Smooth muscle cell of the brain vasculature (primary cell): ENCODE data around the gene MEOX1.
"Not testable (repeated sequence)": the region's sequence is repeated elsewhere in the genome, so short reads cannot be mapped to it uniquely, and the experiment has no call there.

Experiments
- DNase-seq: peaks from one replicate; pipeline ENCODE4 v3.0.0-alpha.2; 2012; ENCODE audit warnings: low read depth, low spot score

The MEOX1 gene

GRCh38 chr17:43618276-43618675, 43.4 kb downstream of the MEOX1 start:
- no peak for DNase-seq

DNA sequence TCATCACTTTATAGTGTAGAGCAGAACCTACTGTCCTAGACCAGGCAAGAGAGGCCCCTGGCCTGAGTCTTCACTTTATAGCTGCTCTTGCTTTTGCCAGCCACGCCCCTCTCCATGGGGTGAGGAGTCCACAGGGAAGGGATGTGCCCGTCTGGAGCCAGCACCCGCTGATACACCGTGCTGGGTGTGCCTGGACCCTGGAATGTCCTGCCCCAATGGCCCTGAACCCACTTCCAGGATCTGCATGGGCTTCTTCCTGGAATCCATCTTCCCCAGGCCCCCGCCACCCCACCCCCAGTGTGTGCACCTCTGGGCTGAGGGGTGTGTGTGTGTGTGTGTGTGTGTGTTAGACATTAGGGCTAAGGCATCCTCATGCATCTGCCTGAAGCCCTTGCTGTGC, 44.9 kb downstream of the MEOX1 start:
- DNase-seq = no peak

DNA sequence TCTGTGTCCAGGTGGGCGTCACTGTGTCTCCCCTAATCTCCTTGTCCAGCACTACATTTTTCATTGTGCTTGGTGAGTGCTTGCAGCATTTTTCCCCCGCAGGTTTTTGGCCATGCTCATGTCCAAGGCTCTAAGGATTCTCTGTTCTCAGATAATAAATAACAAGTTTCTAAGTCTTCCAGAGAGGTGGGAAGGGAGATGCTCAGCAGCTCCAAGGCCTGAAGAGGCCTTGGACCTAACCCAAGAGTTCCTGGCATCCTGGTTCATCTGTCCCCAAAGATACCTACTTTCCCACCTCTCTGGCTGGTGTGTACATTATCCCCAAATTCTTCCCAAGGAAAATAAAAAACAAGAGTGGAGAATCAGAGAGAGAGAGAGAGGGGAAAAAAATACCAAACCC, 45.3 kb downstream of the MEOX1 start:
- DNase-seq = no peak

- DNase-seq = no peak
Measured at GRCh38 chr17:43616029-43616351, 45.7 kb downstream of the MEOX1 start.

DNA sequence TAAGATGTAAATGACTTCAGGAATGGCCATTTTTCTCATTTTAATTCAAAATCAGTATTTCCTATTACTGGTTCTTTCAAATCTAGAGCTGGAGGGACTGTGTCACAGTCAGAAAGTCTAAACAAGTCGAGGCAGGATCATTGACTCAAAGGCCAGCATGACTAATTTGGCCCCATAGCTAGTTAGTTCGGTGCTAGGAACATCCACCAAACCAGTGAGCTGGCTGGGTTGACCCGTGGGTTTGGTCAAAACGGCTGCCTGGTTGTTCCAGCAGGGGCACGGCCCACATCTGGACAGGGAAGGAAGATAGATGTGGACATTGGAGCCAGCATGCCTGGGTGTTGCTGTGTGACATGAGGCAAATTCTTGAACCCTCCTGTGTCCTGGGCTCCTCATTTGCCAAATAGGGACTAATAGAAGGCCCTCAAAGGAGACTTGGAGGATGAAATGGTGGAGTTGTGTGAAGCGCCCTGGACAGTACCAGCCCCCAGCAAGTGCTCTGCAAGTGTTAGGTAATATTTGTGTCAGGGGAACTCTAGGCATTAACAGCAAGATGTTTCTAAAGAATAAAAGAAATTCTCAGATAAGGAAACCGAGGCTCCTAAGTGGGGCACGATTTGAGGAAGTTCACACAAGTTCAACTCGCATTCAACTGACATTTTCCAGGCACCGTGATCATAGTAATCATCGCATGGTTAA, 46.2 kb downstream of the MEOX1 start:
- no peak for DNase-seq

DNA sequence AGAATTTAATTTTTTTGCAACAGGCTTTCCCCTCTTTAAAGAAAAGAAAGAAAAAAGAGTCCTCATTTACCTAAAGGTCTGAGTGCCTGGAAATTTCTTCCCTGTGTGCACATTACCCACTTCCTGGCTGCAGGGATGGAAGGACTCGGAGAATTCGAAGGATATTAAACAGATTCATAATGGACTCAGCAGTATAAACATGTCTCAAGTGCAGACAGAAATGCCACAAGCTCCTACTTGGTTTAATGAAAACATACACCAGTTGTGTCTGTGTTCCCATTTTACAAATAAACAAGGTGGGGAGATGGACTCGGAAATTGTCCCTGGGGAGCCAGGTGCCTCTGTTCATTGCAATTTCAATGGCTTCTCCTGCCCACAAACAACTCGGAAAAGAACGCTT, 47.2 kb downstream of the MEOX1 start:
- no peak for DNase-seq

- no peak for DNase-seq
Measured at GRCh38 chr17:43613917-43614316, 47.8 kb downstream of the MEOX1 start.

DNA sequence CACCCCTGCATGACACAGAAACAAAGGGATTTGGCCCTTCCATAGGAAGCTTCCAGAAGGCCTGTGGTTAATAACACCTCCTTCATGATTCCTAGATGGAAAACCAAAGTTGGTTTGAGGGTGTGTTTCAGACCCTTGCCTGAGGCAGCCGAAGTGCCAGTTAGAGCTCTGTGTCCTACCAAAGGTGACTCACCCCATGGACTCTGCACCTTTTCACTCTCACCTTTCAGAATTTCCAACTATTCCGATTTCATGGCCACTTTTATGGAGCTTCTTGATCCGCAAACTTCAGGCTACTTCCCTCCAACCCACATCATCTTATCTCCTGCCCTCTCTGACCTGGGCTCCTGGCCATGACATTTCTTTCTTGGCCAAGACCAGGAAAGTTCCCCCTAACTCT, 49.2 kb downstream of the MEOX1 start:
- DNase-seq = no peak

DNA sequence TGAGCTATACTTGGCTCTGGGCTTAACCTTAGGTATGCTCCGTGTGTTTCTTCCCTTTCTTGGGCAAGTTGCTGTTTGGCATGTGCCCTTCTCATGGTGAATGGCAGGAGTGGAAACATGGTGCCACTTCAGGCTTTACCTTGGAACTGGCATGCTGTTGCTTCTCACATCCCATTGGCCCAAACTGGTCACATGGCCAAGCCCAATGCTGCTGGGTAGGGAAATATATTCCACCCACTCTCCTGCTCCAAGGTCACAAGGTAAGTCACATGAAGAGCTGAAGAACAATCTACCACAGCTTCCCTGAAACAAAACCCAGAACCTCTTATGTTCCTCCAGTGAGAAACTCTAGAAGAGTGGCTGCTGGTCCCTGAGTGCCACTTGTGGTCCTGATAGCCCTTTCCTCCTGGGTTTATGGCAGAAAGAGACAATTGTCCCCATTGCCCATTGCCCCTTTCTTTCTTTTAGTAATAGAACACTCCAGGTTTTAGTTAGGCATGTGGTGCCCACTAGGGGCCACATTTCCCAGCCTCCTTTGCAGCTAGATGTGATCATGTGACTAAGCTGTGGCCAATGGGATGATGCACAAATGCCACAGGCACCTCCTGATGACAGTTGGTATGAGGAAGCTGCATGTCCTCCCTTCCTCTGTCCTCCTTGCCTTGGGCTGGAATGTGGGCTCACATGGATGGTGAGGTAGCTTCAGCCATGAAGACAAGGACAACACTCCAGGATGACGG, 50.3 kb downstream of the MEOX1 start:
- no peak for DNase-seq

DNA sequence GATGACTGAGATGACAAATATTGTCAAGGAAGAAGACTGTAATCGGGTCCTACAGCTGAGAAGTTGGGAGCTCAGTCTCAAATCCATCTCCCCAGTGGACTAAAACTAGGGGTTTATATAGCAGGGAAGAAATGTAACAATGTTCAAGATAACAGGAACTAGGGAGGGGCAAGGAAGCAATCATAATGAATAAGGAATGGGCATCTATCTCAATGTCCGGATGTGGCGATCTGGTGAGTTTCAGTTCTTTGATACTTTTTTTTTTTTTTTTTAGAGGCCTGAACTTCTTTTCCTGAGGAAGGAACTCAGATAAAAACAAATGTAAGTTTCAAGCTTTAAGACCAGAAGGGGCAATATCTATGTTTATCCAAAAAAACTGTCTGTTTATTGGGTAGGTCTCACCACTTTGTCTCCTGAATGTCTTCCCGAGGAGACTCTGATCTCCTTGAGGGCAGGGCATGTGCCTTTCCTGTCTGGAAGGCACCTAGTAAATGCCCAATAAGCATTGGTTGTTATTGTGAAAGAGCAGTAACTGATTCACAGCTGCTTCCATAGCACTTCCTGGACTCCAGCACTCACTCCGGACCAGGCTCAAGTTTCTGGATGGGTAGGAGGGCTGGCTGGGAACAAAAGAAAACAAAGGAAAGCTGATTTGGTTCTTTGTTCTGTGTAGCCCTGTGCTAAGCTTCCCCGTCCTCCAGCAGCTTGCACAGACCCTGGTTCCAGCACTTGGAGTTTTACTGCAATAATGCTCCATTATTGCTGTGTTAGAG, 51.9 kb downstream of the MEOX1 start:
- no peak for DNase-seq

DNA sequence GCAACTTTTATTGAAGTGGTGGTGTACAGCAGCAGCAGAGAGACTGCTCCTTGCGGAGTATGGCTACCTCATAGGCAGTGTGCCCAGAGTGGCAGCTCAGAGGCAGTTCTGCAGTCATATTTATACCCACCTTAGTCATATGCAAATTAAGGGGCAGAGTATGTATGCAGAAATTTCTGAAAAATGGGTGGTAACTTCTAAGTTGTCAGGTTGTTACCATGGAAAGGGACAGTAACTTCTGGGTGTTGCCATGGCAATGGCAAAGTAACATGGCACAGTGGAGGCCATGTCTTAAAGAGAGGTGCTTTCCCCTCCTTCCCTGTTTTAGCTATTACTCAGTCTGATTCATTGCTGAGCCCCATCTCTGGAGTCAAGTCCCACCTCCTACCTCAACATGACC, 53.4 kb downstream of the MEOX1 start:
- DNase-seq = no peak

- no peak for DNase-seq
Measured at GRCh38 chr17:43604549-43604948, 57.2 kb downstream of the MEOX1 start.

GRCh38 chr17:43603321-43603720, 58.4 kb downstream of the MEOX1 start:
- no peak for DNase-seq

GRCh38 chr17:43602556-43602955, 59.2 kb downstream of the MEOX1 start:
- DNase-seq = not testable (repeated sequence)

DNA sequence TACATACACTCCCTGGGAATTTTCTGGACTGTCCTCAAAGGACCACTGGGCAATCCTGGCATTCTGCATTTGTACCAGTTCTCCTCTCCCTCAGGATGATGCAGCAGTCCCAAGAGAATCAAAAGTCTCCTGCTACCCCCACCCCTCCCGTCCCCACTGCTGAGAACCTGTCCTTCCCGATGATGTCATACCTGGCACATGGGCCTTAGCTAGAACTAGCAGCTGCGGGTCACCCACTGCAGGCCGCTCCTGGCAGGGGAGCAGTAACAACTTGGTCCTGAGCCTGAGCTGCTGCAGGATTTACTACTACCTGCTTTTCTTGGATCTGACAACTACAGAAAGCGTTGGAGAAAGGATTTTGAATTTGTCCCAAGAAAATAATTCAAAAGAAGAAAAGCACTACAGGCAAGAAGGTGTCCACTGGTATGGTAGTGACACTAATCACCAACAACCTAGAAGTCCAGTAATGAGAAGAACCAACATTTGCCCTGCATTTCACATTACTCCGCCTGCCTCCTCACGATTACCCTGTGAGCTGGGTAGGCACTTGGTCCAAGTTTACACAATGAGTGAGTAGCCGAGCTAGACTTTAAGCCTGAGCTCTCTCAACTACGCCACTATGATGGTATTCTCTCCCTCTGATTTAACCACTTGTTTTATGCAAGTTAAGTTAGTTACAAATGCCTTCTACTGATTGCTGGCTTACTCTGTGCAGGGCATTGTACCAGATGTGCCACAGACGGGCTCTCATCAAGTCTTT, 60.3 kb downstream of the MEOX1 start:
- DNase-seq = no peak

DNA sequence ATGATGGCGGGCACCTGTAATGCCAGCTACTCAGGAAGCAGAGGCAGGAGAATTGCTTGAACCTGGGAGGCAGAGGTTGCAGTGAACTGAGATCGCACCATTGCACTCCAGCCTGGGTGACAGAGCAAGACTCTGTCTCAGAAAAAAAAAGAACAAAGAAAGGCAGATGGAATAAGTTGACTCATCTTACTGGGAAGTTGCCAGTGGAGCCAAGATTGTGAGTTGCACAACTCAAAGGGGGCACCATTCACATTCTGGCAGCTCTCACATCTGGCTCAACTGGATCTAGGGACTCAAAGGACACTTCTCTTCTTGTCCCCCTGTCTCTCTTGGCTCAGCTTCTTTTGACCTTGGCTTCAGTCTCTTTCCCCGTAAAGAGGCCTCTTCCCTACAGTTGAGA, 61.9 kb downstream of the MEOX1 start:
- no peak for DNase-seq

GRCh38 chr17:43599046-43599395, 62.7 kb downstream of the MEOX1 start:
- no peak for DNase-seq

- DNase-seq = no peak
Measured at GRCh38 chr17:43598357-43599045, 63.2 kb downstream of the MEOX1 start.

DNA sequence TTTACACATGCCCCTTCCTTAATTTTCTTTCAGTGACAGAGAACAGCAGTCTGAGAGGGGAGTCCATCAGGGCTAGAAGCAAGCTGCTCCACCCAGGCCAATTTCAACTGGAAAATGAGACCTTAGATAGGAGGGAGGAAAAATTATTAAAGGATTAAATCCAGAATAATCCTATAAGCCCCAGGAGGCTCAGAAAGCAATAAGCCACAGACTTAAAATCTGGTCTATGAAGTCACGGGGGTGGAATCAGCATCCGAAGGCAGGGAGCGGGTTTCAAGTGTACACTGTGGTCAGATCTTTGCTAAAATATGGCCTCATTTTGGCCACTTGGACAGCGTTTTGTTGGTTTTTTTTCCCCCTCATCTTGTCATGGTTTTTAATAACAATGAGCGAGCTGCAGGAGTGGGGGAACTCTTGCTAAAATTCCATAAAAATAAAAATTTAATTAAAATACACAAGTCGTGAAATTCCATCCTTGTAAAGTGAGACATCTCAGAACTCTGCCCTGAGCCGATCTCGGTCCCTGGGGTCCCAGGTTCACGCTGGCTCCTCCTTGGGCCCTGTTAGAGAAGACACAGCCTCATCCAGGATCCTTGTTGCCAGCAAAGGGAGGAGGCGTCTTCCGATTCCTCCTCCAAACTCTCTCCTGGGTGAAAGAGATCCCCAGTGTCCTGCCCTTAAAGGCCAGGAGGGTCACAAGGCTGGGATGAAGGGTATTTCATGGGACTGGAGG, 63.9 kb downstream of the MEOX1 start:
- no peak for DNase-seq

- DNase-seq = no peak
Measured at GRCh38 chr17:43595466-43595865, 66.3 kb downstream of the MEOX1 start.
